Germinal center (tissue), 1 donor: ENCODE data around the gene WDPCP.
"Not testable (repeated sequence)": the region's sequence is repeated elsewhere in the genome, so short reads cannot be mapped to it uniquely, and the experiment has no call there.

Source experiments
- DNase-seq: peaks from one replicate; pipeline ENCODE4 v3.0.0; 2012; ENCODE audit warnings: mixed read lengths, low spot score

The WDPCP gene

GRCh38 chr2:63539416-63540162 is 48.7 kb downstream of the WDPCP start:
- DNase-seq, result no peak

GRCh38 chr2:63538390-63538789 is 49.9 kb downstream of the WDPCP start:
- no peak for DNase-seq

GRCh38 chr2:63537306-63537705 is 51.0 kb downstream of the WDPCP start:
- no peak for DNase-seq

- no peak for DNase-seq
These were observed 57.5 kb downstream of the WDPCP start for GRCh38 chr2:63530704-63531279.

GRCh38 chr2:63525905-63526304 is 62.4 kb downstream of the WDPCP start:
- DNase-seq, result no peak

- no peak for DNase-seq
These were observed 65.3 kb downstream of the WDPCP start for GRCh38 chr2:63522950-63523349.

- DNase-seq, result no peak
These were observed 67.5 kb downstream of the WDPCP start for GRCh38 chr2:63520793-63521192.

- no peak for DNase-seq
These were observed 73.5 kb downstream of the WDPCP start for GRCh38 chr2:63514781-63515180.

- no peak for DNase-seq
These were observed 74.0 kb downstream of the WDPCP start for GRCh38 chr2:63514237-63514716.

- DNase-seq, result no peak
These were observed 82.0 kb downstream of the WDPCP start for GRCh38 chr2:63506320-63506719.

- DNase-seq, result no peak
These were observed 84.5 kb downstream of the WDPCP start for GRCh38 chr2:63503818-63504217.

- no peak for DNase-seq
These were observed 87.9 kb downstream of the WDPCP start for GRCh38 chr2:63500398-63500797.

GRCh38 chr2:63497576-63497975 is 90.7 kb downstream of the WDPCP start:
- no peak for DNase-seq

- DNase-seq, result no peak
These were observed 93.3 kb downstream of the WDPCP start for GRCh38 chr2:63494968-63495367.

GRCh38 chr2:63494100-63494499 is 94.2 kb downstream of the WDPCP start:
- DNase-seq, result no peak

GRCh38 chr2:63488118-63488713 is 100.1 kb downstream of the WDPCP start:
- DNase-seq, result peak; percentile 8

GRCh38 chr2:63486861-63487290 is 101.4 kb downstream of the WDPCP start:
- DNase-seq, result no peak

GRCh38 chr2:63484901-63485300 is 103.4 kb downstream of the WDPCP start:
- DNase-seq, result no peak

- DNase-seq, result no peak
These were observed 103.8 kb downstream of the WDPCP start for GRCh38 chr2:63484481-63484880.

GRCh38 chr2:63477686-63478085 is 110.6 kb downstream of the WDPCP start:
- DNase-seq, result no peak

GRCh38 chr2:63469313-63469712 is 119.0 kb downstream of the WDPCP start:
- DNase-seq, result not testable (repeated sequence)

GRCh38 chr2:63465633-63466032 is 122.6 kb downstream of the WDPCP start:
- DNase-seq, result no peak

- no peak for DNase-seq
These were observed 125.1 kb downstream of the WDPCP start for GRCh38 chr2:63463142-63463541.
